Endodermal cell (in vitro differentiated cells): ENCODE data around the gene TTC8. TPM values are rescaled to one million over a fixed set of nuclear protein-coding genes. Genes with fewer than 3 reads are reported as not detected.

Experiments used
- DNase-seq: peaks from one replicate; pipeline ENCODE4 v3.0.0-alpha.2; 2017
- H3K27ac ChIP-seq: 2 replicates; pipeline ENCODE4 v1.5.1; 2013; ENCODE audit warnings: mild to moderate bottlenecking, low read depth, low read length, moderate library complexity
- H3K27me3 ChIP-seq: 2 replicates; pipeline ENCODE4 v1.6.1; 2013; ENCODE audit warnings: mild to moderate bottlenecking, low read length, moderate library complexity; ENCODE audit not compliant: insufficient read depth, control insufficient read depth, poor library complexity, severe bottlenecking
- H3K36me3 ChIP-seq: 2 replicates; pipeline ENCODE4 v1.7.0; 2013; ENCODE audit warnings: mild to moderate bottlenecking, low read length, moderate library complexity; ENCODE audit not compliant: control insufficient read depth, insufficient read depth
- H3K4me1 ChIP-seq: one replicate; pipeline ENCODE4 v1.7.0; 2013; ENCODE audit warnings: low read length; ENCODE audit not compliant: control insufficient read depth, insufficient read depth
- H3K4me3 ChIP-seq: 2 replicates; pipeline ENCODE4 v1.5.1; 2013; ENCODE audit warnings: mild to moderate bottlenecking, low read length, moderate library complexity
- H3K9ac ChIP-seq: 2 replicates; pipeline ENCODE4 v1.6.1; 2013; ENCODE audit warnings: mild to moderate bottlenecking, low read length, moderate library complexity; ENCODE audit not compliant: poor library complexity, severe bottlenecking; ENCODE audit errors: extremely low read depth
- H3K9me3 ChIP-seq: 2 replicates; pipeline ENCODE4 v1.6.1; 2013; ENCODE audit warnings: mild to moderate bottlenecking, low read length, moderate library complexity; ENCODE audit not compliant: control insufficient read depth
- H3K27ac Mint-ChIP-seq: 2 replicates; pipeline ENCODE4 v1.8.0; 2020; ENCODE audit warnings: mixed read lengths
- H3K27me3 Mint-ChIP-seq: 2 replicates; pipeline ENCODE4 v1.8.0; 2021; ENCODE audit warnings: mild to moderate bottlenecking, mixed read lengths; ENCODE audit not compliant: insufficient read depth
- H3K36me3 Mint-ChIP-seq: 2 replicates; pipeline ENCODE4 v1.8.0; 2020; ENCODE audit warnings: low read depth, mixed read lengths
- H3K4me1 Mint-ChIP-seq: 2 replicates; pipeline ENCODE4 v1.8.0; 2020; ENCODE audit warnings: mixed read lengths
- H3K4me3 Mint-ChIP-seq: 2 replicates; pipeline ENCODE4 v1.8.0; 2020; ENCODE audit warnings: mild to moderate bottlenecking, moderate library complexity, mixed read lengths
- H3K9me3 Mint-ChIP-seq: 2 replicates; pipeline ENCODE4 v1.8.0; 2020; ENCODE audit warnings: mild to moderate bottlenecking, mixed read lengths
- CTCF ChIP-seq: fragments of 200-600 bp; sonication (generic); conservative IDR thresholded peaks from 2 replicates; pipeline ENCODE4 v1.5.0; 2021; ENCODE audit warnings: antibody characterized with exemption, mild to moderate bottlenecking
- WGBS, 2 experiments: methylation state at CpG; one replicate each; pipeline versions ENCODE4 v1.1.5 to v1.1.7; 2013; ENCODE audit warnings: missing lambda C conversion rate in 2 of 2, mixed read lengths in 1 of 2; ENCODE audit not compliant: insufficient coverage in 1 of 2, insufficient read length in 1 of 2; 5-methylcytosine and 5-hydroxymethylcytosine counted together
- total RNA-seq, 2 donors: library from RNA; stranded (reverse); fragmentation: NEBNext Ultra II Directional in 1 of 2; extraction: Animal tissue kit (Norgen Biotek cat#: 25700) in 1 of 2; gene quantifications; 2 replicates in 1 of 2; 3 replicates in 1 of 2; pipeline ENCODE4 v1.2.1, GENCODE V29; 2021

The TTC8 gene
- total RNA-seq, 2 donors from 2014 or later: 25.6 to 33.4 TPM

- no peaks in the 10 kb centered on the region for H3K4me1 Mint-ChIP-seq
- Histone ChIP-seq H3K4me1 (no peaks in the 10 kb centered on the region), H3K9me3 (peaks cover 2% of the 10 kb centered on the region), H3K9ac (no peak overlapping the region), H3K27ac (peak overlapping the region; percentile 14), H3K4me3 (no peak overlapping the region), H3K36me3 (peaks cover 14% of the 10 kb centered on the region), H3K27me3 (no peaks in the 10 kb centered on the region)
- no peak overlapping the region for H3K4me3 Mint-ChIP-seq
- H3K27ac Mint-ChIP-seq: no peak overlapping the region
- TF ChIP-seq CTCF: no peak
- peaks cover 3% of the 10 kb centered on the region for H3K9me3 Mint-ChIP-seq
- no peaks in the 10 kb centered on the region for H3K27me3 Mint-ChIP-seq
- DNase-seq: no peak
- WGBS, 2 experiments: 88 to 100% methylated on average over 1 of the region's 1 CpG
- H3K36me3 Mint-ChIP-seq: peaks cover 26% of the 10 kb centered on the region
Observed at GRCh38 chr14:88864198-88864597, 39.7 kb downstream of the TTC8 start.

- Mint-ChIP-seq H3K36me3 (peaks cover 13% of the 10 kb centered on the region), H3K9me3 (no peaks in the 10 kb centered on the region), H3K4me1 (no peaks in the 10 kb centered on the region), H3K27ac (no peak overlapping the region), H3K27me3 (no peaks in the 10 kb centered on the region), H3K4me3 (no peak overlapping the region)
- Histone ChIP-seq H3K9ac (no peak overlapping the region), H3K27ac (no peak overlapping the region), H3K4me3 (no peak overlapping the region), H3K4me1 (no peaks in the 10 kb centered on the region), H3K27me3 (no peaks in the 10 kb centered on the region), H3K9me3 (no peaks in the 10 kb centered on the region), H3K36me3 (peaks cover 24% of the 10 kb centered on the region)
- no peak for DNase-seq
- 86 to 90% methylated on average over 2 to 3 of the region's 3 CpGs for WGBS, 2 experiments
- no peak for TF ChIP-seq CTCF
Observed at GRCh38 chr14:88866305-88866704, 41.9 kb downstream of the TTC8 start.

GRCh38 chr14:88868558-88869159 is 44.2 kb downstream of the TTC8 start:
- Histone ChIP-seq H3K9me3 (no peaks in the 10 kb centered on the region), H3K36me3 (peaks cover 31% of the 10 kb centered on the region), H3K27me3 (no peaks in the 10 kb centered on the region), H3K27ac (no peak overlapping the region), H3K4me1 (no peaks in the 10 kb centered on the region), H3K9ac (no peak overlapping the region), H3K4me3 (no peak overlapping the region)
- TF ChIP-seq CTCF: peak; percentile 69
- Mint-ChIP-seq H3K27me3 (no peaks in the 10 kb centered on the region), H3K4me3 (no peak overlapping the region), H3K36me3 (peaks cover 18% of the 10 kb centered on the region), H3K9me3 (no peaks in the 10 kb centered on the region), H3K4me1 (no peaks in the 10 kb centered on the region), H3K27ac (no peak overlapping the region)
- DNase-seq: no peak
